ENCODE data around the gene MOB4.
"Not testable (repeated sequence)": the region's sequence is repeated elsewhere in the genome, so short reads cannot be mapped to it uniquely, and the experiment has no call there.

Gene MOB4

GRCh38 chr2:197515739-197516392 is at the start of gene MOB4:
Gene MOB4, plus strand, starts transcription at chr2:197516066. Its CDS starts 21 bp downstream, at chr2:197516087.
- H3K36me3 Mint-ChIP-seq = peaks cover 14% of the 10 kb centered on the region
- H3K27ac Mint-ChIP-seq = peak within 1 kb of the TSS; percentile 95
- ATAC-seq = peak; percentile 99
- peak within 1 kb of the TSS; percentile 99 for H3K4me3 Mint-ChIP-seq
- peaks cover under 1% of the 10 kb centered on the region for H3K9me3 Mint-ChIP-seq
- H3K27me3 Mint-ChIP-seq = no peaks in the 10 kb centered on the region
- peaks cover 26% of the 10 kb centered on the region for H3K4me1 Mint-ChIP-seq

- H3K9me3 Mint-ChIP-seq = no peaks in the 10 kb centered on the region
- H3K36me3 Mint-ChIP-seq = peaks cover 27% of the 10 kb centered on the region
- no peak for ATAC-seq
- H3K4me1 Mint-ChIP-seq = no peaks in the 10 kb centered on the region
- no peak overlapping the region for H3K4me3 Mint-ChIP-seq
- H3K27ac Mint-ChIP-seq = no peak overlapping the region
- H3K27me3 Mint-ChIP-seq = no peaks in the 10 kb centered on the region
Measured at GRCh38 chr2:197472166-197472565, 43.7 kb upstream of the MOB4 start.

- ATAC-seq = no peak
- Mint-ChIP-seq H3K4me3 (no peak overlapping the region), H3K4me1 (no peaks in the 10 kb centered on the region), H3K27me3 (no peaks in the 10 kb centered on the region), H3K27ac (no peak overlapping the region), H3K9me3 (no peaks in the 10 kb centered on the region), H3K36me3 (peaks cover 42% of the 10 kb centered on the region)
Measured at GRCh38 chr2:197477797-197478196, 38.1 kb upstream of the MOB4 start.

- Mint-ChIP-seq H3K36me3 (peaks cover 62% of the 10 kb centered on the region), H3K4me3 (no peak overlapping the region), H3K4me1 (no peaks in the 10 kb centered on the region), H3K9me3 (peaks cover 3% of the 10 kb centered on the region), H3K27ac (no peak overlapping the region), H3K27me3 (no peaks in the 10 kb centered on the region)
- ATAC-seq = no peak
Measured at GRCh38 chr2:197480165-197481036, 35.5 kb upstream of the MOB4 start.

GRCh38 chr2:197484248-197484647 is 31.6 kb upstream of the MOB4 start:
- not testable (repeated sequence) for H3K27ac Mint-ChIP-seq, H3K4me1 Mint-ChIP-seq, H3K9me3 Mint-ChIP-seq, H3K4me3 Mint-ChIP-seq, ATAC-seq, H3K27me3 Mint-ChIP-seq
- H3K36me3 Mint-ChIP-seq = peaks cover 70% of the 10 kb centered on the region

- Mint-ChIP-seq H3K27ac (no peak overlapping the region), H3K36me3 (peaks cover 68% of the 10 kb centered on the region)
Measured at GRCh38 chr2:197486175-197486574, 29.7 kb upstream of the MOB4 start.

GRCh38 chr2:197487385-197487784 is 28.5 kb upstream of the MOB4 start:
- no peaks in the 10 kb centered on the region for H3K27me3 Mint-ChIP-seq
- peaks cover 72% of the 10 kb centered on the region for H3K36me3 Mint-ChIP-seq

More at GRCh38 chr2:197486175-197486574, 29.7 kb upstream of the MOB4 start:
- Mint-ChIP-seq H3K27me3 (no peaks in the 10 kb centered on the region), H3K9me3 (peaks cover 3% of the 10 kb centered on the region), H3K4me1 (no peaks in the 10 kb centered on the region), H3K4me3 (no peak overlapping the region)
- ATAC-seq = no peak

GRCh38 chr2:197495433-197496134 is 20.3 kb upstream of the MOB4 start:
- H3K27ac Mint-ChIP-seq = no peak overlapping the region
- no peak overlapping the region for H3K4me3 Mint-ChIP-seq
- no peak for ATAC-seq
- no peaks in the 10 kb centered on the region for H3K27me3 Mint-ChIP-seq
- peaks cover 15% of the 10 kb centered on the region for H3K4me1 Mint-ChIP-seq
- H3K9me3 Mint-ChIP-seq = no peaks in the 10 kb centered on the region
- H3K36me3 Mint-ChIP-seq = peaks cover 44% of the 10 kb centered on the region

More at GRCh38 chr2:197487385-197487784, 28.5 kb upstream of the MOB4 start:
- no peak overlapping the region for H3K27ac Mint-ChIP-seq
- H3K4me1 Mint-ChIP-seq = no peaks in the 10 kb centered on the region
- no peak for ATAC-seq
- H3K4me3 Mint-ChIP-seq = no peak overlapping the region
- H3K9me3 Mint-ChIP-seq = peaks cover 3% of the 10 kb centered on the region

GRCh38 chr2:197496695-197497094 is 19.2 kb upstream of the MOB4 start:
- no peak for ATAC-seq
- H3K27ac Mint-ChIP-seq = peak overlapping the region; percentile 93
- H3K4me1 Mint-ChIP-seq = peaks cover 25% of the 10 kb centered on the region
- H3K9me3 Mint-ChIP-seq = no peaks in the 10 kb centered on the region
- no peak overlapping the region for H3K4me3 Mint-ChIP-seq
- H3K27me3 Mint-ChIP-seq = no peaks in the 10 kb centered on the region
- H3K36me3 Mint-ChIP-seq = peaks cover 48% of the 10 kb centered on the region

GRCh38 chr2:197497326-197497725 is 18.5 kb upstream of the MOB4 start:
- no peaks in the 10 kb centered on the region for H3K9me3 Mint-ChIP-seq
- peak overlapping the region; percentile 86 for H3K4me3 Mint-ChIP-seq
- H3K27me3 Mint-ChIP-seq = no peaks in the 10 kb centered on the region
- no peak for ATAC-seq
- H3K27ac Mint-ChIP-seq = peak overlapping the region; percentile 93
- peaks cover 55% of the 10 kb centered on the region for H3K36me3 Mint-ChIP-seq
- peaks cover 29% of the 10 kb centered on the region for H3K4me1 Mint-ChIP-seq

GRCh38 chr2:197498235-197498936 is 17.5 kb upstream of the MOB4 start:
- Mint-ChIP-seq H3K27ac (peak overlapping the region; percentile 93), H3K27me3 (no peaks in the 10 kb centered on the region), H3K36me3 (peaks cover 50% of the 10 kb centered on the region), H3K9me3 (no peaks in the 10 kb centered on the region), H3K4me3 (peak overlapping the region; percentile 86), H3K4me1 (peaks cover 32% of the 10 kb centered on the region)
- ATAC-seq = no peak

- peak; percentile 15 for ATAC-seq
- peaks cover 36% of the 10 kb centered on the region for H3K4me1 Mint-ChIP-seq
Measured at GRCh38 chr2:197498937-197499593, 16.8 kb upstream of the MOB4 start.

GRCh38 chr2:197499594-197500502 is 16.0 kb upstream of the MOB4 start, which contains the start of the genes HSPD1 and HSPE1:
Gene HSPD1, minus strand, starts transcription at chr2:197499840. Its CDS starts 992 bp downstream, at chr2:197498848.
Gene HSPE1, plus strand, starts transcription at chr2:197500379. Its CDS starts 58 bp downstream, at chr2:197500437.
- ATAC-seq = peak; percentile 96
- Mint-ChIP-seq H3K27me3 (no peaks in the 10 kb centered on the region), H3K27ac (peak within 1 kb of the TSS; percentile 93), H3K36me3 (peaks cover 57% of the 10 kb centered on the region), H3K4me1 (peaks cover 39% of the 10 kb centered on the region), H3K4me3 (peak within 1 kb of the TSS; percentile 86), H3K9me3 (no peaks in the 10 kb centered on the region)

More at GRCh38 chr2:197498937-197499593, 16.8 kb upstream of the MOB4 start:
- Mint-ChIP-seq H3K27ac (peak overlapping the region; percentile 93), H3K36me3 (peaks cover 54% of the 10 kb centered on the region), H3K9me3 (no peaks in the 10 kb centered on the region), H3K27me3 (no peaks in the 10 kb centered on the region), H3K4me3 (peak overlapping the region; percentile 86)
